NCI-H2029 treated with DMSO at 0.1 percent for 48 hours (cell line): ENCODE results near the gene SPDYC.

Experiments used
- DNase-seq: peaks from one replicate; lab custom pipeline; 2025; lab: John Stamatoyannopoulos, UW

SPDYC gene

GRCh38 chr11:65206901-65207300 lies 36.9 kb downstream of the SPDYC start:
- DNase-seq: no peak

GRCh38 chr11:65207918-65208784 lies 38.1 kb downstream of the SPDYC start:
- DNase-seq: no peak

DNA sequence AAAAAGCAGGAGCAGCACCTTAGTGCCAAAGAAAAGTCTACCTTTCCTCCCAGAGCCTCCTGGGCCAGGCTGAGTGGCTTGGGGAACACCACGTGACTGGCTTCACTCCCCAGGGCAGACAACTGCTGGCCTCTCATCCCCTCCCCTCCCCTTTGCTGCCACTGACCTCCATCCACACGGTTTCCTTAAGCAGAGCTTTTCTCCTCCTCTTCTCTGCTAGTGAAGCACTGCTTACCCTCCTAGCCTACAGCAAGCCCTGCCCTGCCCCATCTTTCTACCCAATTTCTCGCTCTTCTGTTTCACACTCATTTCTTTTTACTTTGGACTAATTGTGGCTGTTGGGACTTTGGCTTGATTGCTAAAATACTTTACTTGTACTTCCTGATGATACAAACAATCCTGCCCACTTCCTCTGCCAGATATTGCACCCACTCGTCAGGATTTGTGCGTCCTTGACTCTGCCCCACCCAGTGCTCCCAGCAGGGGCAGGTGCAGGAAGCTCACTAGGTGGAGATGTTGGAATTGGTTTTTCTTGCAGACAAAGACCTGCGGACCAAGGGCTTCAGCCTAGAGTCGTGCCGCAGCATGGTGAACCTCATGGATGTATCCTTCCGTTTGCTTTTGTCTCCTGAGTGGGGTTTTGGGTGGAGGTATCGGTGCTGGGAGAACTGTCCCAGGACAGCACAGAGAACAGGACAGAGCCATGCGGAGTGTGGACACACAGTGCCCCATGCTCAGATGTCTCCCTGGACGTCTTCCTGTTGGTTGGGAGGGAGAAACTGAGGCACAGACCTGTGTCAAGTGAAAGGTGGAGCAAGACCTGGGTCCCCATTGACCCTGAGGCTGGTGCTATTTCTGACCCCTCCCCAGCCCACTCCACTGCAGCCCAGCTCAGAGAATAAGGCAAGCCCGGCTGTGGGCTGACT lies 39.0 kb downstream of the SPDYC start:
- DNase-seq: no peak

DNA sequence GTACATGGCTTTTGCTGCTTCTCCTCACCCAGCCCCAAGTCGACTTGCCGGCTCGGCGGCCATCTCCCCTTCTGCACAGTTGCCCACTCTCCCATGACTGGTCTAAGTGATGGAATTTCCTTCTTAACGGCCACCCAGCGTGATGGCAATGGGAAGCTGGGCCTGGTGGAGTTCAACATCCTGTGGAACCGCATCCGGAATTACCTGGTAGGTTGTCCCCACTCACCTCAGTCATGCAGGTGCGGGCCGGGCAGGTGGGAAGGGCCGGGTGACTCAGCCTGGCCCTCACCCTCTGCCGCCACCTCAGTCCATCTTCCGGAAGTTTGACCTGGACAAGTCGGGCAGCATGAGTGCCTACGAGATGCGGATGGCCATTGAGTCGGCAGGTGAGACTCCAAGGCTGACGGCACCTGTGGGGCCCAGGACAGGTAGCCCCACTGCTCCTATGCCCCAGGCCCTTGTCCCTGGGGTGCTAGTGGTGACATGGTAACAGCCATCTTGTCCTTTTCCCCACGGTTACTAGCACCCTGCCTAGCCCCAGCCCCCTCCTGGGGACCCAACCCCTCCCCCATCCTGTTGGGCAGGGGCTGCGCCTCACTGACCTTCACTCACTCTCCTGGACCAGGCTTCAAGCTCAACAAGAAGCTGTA lies 39.8 kb downstream of the SPDYC start:
- no peak for DNase-seq

DNA sequence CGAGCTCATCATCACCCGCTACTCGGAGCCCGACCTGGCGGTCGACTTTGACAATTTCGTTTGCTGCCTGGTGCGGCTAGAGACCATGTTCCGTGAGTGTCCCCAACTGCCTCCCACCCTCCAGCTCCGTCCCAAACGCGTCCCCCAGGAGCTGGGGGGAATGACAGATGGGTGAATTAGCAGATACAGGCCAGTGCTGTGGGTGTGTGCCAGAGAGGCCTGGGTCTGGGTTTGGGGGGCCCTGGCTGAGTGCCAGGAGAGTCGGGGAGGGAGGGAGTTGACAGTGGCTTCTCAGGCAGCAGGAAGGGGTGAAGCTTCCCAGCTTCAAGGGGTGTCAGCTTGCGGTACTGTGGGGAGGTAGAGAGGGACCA lies 40.3 kb downstream of the SPDYC start:
- no peak for DNase-seq

GRCh38 chr11:65210748-65211147 lies 40.7 kb downstream of the SPDYC start:
- DNase-seq: no peak

DNA sequence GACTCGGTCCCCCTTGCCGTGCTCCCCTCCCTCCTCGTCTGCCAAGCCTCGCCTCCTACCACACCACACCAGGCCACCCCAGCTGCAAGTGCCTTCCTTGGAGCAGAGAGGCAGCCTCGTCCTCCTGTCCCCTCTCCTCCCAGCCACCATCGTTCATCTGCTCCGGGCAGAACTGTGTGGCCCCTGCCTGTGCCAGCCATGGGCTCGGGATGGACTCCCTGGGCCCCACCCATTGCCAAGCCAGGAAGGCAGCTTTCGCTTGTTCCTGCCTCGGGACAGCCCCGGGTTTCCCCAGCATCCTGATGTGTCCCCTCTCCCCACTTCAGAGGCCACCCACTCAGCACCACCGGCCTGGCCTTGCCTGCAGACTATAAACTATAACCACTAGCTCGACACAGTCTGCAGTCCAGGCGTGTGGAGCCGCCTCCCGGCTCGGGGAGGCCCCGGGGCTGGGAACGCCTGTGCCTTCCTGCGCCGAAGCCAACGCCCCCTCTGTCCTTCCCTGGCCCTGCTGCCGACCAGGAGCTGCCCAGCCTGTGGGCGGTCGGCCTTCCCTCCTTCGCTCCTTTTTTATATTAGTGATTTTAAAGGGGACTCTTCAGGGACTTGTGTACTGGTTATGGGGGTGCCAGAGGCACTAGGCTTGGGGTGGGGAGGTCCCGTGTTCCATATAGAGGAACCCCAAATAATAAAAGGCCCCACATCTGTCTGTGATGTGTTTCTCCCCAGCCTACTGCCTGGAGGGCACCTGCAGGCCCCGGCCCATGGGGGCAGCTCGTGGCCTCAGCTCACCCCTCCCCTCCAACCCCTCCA lies 41.5 kb downstream of the SPDYC start:
- DNase-seq: no peak

DNA sequence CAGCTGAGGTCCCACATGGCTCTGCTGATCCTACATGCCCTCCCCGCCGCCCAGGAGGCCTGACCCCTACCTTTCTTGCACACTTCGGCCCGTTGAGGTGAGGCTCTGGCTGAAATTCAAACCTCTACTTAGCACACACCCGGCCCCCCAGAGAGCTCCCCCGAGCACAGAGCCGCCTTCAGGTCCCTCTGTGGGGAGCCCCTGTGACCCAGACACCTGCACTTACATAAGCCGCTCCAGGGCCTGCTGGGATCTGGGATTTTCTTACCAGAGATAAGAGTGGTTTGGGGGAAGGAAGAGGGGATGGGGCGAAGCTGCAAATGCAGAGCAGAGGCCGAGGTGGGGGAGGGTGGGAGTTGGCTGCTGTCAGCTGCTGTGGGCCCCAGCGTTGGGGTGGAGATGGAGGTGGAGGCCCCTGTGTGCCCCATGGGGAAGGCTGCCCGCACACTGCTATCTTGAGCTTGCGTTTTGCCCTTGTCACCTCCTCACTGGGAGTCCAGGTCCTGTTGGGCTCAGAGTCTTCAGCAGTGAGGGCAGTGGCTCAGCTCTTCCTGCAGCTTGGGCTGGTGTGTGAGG lies 42.3 kb downstream of the SPDYC start:
- no peak for DNase-seq

DNA sequence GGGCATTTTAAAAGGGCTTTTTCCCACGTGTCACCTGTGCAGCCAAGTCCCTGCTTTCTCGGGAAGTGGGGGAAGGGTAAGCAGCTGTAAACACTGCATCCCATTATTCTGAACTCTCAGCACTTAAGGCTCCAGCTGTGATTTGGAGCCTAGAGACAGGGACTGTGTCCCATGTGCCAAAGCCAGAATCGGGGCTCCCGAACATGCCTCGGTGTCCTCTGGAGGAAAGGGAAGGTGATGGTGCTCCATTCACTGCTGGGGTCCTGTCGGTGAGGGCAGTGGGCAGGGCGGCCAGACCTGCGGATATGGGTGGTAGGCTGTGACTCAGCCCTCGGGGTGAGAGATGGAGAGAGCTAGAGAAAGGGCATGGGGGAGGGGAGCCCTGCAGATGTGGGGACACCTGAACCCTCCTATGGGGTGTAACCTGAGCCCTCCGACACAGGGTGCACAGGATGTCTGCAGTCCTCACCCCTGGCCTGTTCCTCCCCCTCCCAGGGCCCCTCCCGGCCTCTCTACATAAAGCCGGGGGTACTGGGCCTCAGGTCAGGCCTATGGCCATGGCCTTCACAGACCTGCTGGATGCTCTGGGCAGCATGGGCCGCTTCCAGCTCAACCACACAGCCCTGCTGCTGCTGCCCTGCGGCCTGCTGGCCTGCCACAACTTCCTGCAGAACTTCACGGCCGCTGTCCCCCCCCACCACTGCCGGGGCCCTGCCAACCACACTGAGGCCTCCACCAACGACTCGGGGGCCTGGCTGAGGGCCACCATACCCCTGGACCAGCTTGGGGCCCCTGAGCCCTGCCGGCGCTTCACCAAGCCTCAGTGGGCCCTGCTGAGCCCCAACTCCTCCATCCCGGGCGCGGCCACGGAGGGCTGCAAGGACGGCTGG lies 43.5 kb downstream of the SPDYC start:
- DNase-seq: no peak

- no peak for DNase-seq
These were observed 44.3 kb downstream of the SPDYC start for GRCh38 chr11:65214212-65214845.

DNA sequence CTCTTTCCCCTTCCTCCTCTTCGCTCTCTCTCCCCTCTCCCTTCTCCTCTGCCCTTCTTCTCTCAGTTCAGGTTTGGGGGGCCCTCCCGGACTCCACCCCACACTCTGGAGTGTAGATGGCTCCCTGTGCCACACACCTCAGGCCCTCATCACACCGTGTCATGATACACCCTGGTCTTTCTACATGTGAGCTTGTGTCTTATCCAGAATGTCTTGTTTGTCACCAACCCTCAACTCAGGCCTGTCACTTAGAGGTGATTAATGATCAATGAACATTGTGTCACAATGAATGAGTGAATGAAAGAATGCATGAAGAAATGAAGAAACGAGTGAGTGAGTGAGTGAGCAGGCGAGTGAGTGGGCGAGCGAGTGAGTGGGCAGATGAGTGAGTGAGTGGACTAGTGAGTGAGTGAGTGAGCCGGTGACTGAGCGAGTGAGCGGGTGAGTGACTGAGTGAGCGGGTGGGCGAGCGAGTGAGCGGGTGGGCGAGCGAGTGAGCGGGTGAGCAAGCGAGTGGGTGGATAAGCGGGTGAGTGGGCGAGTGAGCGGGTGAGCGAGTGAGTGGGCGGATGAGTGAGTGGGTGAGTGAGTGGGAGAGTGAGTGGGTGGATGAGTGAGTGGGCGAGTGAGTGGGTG lies 45.5 kb downstream of the SPDYC start:
- no peak for DNase-seq

DNA sequence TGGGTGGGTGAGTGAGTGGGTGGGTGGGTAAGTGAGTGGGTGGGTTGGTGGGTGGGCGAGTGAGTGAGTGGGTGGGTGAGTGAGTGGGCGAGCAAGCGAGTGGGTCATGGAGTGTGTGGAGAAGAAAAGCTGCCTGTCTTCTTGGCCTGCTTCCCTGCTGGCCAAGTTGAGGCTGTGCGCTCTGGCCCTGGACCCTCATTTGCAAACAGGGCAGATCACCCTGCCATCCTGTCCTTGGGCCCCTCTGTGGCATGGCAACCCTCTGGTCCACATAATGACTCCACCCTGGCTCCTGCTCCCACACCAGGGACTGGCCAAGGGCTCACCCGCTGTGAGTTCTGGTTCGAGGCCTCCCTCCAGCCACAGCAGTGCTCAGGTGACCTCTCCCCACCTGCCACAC lies 46.8 kb downstream of the SPDYC start:
- DNase-seq: no peak

DNA sequence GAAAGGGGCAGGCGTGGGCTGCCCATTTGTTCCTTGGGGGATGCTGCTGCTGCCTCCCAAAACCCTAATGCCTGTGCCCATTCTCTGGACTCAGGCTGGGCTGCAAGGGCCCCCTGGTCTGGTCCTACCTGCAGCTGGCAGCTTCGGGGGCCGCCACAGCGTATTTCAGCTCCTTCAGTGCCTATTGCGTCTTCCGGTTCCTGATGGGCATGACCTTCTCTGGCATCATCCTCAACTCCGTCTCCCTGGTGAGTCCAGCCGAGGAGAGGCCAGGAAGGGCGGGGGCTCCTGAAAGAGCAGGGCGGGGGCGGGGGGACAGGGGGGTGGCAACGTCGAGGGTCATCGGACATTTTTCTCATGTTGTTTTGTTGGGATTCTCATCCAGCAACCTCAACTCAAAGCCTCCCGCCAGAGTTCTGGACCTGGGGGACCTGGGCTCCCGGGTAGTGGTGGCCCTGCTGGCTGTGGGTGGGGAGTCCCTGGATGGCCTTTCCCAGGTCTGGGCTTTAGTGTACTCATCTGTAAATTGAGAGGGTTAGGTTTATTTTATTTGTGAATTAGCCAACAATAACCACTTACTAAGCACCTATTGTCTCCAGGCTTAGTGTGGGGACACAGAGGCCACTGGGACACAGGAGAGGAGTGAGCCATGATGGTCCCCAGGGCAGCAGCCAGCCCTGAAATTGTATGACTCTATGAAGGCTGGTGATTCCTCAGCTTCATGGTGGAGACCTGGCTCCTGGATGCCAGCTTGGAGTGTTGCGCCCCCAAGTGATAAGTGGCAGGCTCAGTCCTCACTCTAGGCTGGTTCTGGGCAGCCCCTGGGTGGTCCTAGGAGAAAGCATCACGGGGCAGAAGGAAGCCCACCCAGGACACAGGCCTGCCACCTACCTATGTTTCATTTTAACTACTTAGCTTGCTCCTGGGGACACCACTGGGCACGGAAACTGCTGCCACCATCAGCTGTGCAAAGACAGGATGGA lies 47.7 kb downstream of the SPDYC start:
- DNase-seq: no peak

- DNase-seq: no peak
These were observed 48.4 kb downstream of the SPDYC start for GRCh38 chr11:65218446-65218845.

- no peak for DNase-seq
These were observed 49.8 kb downstream of the SPDYC start for GRCh38 chr11:65219930-65220213.

GRCh38 chr11:65221026-65221425 lies 51.0 kb downstream of the SPDYC start:
- DNase-seq: no peak
